NCI-H1694 (cell line): Measurements from ENCODE around the gene MRPL16.
"Not testable (repeated sequence)": the region's sequence is repeated elsewhere in the genome, so short reads cannot be mapped to it uniquely, and the experiment has no call there.

Source experiments
- DNase-seq: peaks from one replicate; lab custom pipeline; 2025; lab: John Stamatoyannopoulos, UW

MRPL16 gene

DNA sequence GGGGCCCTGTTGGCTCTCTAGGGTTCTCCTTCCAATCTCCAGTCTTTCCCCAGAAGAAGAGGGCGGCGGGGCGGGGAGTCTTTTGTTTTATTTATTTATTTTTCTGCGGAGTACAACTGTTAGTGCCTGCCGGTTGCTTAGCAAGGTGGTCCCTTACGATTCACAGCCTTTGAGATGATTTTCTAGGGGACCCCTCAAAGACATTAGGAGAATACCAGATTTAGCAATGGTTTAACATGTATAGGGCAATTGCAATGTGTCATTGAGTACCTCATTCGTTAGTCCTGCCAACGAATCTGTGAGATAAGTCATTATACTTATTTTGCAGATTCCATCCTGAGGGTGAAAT lies 307 bp upstream of the MRPL16 start:
- DNase-seq, result peak; percentile 40

DNA sequence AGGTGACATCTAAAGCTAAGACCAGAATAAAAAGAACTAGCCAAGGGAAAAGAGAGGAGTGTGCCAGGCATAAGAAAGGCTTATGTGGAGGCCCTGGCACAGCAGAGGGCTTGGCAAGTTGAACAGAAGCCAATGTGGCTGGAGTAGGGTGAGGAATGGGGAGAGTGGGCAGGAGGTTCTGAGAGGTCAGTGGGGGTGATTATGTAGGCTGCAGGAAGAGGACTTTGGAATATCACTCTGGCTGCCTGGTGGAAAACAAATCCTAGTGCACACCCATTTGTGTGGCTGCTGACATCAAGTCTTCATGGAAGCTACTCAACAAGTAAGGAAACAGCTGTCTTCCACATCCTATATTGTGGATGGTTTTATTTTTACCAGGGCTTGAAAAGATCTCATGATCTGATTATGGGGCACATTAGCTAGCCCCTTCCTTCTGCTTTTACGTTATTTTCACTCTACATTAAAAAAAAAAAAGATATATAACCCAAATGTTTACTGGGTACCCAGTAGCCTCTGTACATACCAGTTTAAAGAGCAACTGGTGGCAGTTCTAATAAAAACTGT lies 3.4 kb downstream of the MRPL16 start:
- DNase-seq, result no peak

DNA sequence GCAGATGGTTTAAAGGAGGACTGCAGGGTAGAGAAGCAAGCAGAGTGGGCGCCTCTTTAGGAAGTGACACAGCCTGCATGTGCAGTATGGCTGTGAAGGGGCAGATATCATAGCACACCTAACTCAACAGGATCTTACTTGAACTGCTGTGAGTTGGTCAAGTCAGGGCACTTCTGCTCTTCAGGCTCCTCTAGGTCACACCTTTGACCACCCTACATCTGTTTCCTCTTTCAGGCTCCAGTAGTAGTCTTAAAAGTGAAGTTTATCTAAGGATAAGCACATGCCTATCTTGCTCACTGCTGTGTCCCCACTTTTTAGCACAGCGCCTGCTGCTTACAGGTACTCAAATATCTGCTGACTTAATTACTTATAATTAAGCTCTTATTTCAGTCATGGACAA lies 6.5 kb downstream of the MRPL16 start:
- DNase-seq, result no peak

DNA sequence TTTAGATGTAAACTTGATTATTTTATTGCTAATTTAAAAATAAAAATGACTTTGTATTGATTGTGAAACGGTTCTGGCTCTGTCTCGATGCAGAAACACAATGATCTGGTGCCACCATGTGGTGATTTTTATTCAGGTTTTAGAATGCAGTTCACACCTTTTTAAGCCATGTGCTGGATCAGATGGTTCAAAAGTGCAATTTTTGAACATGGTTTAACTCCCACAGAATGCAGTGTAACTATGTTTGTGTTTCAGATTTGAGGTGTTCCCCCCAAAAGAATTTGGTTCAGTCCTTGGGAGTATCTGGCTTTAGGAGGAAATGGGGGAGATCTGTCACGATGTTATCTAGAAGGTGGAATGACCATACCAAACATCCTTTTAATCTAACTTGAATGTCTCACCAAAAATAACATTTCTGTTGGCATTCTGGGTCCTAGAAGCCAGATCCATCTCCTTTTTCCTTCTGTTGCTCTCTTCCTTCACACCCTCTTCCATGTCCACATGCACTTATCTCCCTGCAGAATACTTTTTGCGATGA lies 7.9 kb downstream of the MRPL16 start:
- peak; percentile 30 for DNase-seq

DNA sequence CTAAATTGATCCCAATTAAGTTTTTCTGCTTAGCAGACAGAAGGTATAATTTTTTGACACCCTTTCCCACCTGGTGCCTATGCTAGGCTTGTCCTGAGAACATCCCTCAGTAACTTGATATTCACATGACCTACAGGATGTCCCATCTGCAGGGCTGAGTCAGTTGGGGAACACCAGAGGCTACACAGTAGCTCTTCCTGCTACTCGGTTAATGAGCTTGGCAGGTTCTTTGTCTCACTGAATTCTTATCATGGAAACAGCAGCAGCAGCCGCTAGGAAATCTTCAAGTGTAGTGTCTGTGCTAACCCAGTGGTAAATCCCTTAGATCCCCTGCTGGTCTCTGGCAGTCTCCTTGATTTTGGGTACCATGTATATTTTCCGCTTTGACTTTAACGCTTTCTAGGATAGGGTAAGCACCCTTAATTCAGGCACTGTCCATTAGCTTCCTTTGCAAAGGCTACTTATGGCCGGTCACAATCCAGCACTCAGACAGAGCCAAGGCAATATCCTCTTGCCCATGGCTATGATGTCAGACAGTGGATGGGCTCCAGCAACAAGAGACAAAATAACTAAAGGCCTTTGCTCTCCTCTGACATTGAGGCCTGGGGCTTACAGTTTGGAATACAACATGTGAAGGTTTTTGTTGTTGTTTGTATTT lies 8.5 kb downstream of the MRPL16 start:
- DNase-seq, result no peak

DNA sequence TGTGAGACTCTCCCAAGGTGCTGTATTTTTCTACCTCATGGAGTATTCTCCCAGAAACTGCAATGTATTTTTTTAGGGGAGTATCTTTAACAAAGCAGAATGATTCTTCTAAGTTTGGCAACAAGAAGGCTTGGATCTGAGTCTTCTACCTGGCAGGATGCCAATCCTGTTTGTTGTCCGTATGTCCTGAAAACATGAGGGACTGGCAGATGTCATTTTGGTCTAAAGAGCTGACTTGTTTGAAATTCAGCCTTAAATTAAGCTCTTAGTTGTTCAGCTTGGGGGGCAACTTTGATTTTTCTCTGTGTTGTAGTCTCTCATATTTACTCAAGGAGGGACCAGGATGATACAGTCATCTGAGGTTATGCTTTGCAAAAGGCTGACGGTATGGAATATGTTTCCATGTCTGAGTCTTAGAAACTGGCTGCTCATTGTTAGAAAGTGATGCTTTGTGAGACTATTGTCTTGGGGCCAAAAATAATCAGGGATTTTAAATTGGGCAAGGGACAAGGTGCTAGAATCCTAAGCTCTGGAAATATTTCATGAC lies 9.3 kb downstream of the MRPL16 start:
- DNase-seq, result no peak

DNA sequence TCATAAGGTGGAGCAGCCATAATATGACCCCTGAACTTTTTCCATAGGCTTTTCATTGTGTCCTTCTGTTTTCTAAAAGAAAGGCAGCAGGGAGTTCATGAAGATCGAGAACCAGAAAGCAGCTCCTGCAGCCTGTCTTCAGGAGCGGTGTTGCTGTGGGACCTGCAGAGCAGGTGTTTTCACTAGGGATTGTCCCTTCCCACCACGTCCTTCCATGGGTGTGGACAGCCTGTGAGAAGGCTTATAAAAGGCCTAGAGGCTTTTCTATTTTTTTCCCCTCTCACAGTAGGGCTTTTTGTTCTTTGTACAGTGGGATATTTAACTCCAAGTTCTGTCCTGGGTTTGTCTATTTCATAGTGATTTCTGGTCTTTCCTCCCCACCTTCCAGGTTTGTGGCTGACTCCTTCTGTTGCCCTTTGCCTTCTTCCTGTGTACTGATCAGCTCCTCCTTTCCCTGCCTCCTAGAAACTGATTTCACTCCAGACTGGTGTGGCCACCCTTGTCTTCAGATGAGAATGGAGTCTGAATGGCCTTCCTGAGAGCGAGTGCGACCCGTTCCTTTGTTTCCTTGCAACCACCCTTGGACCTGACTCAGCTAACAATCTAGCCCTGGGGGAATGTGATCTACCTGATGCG lies 10.1 kb downstream of the MRPL16 start:
- DNase-seq, result no peak

DNA sequence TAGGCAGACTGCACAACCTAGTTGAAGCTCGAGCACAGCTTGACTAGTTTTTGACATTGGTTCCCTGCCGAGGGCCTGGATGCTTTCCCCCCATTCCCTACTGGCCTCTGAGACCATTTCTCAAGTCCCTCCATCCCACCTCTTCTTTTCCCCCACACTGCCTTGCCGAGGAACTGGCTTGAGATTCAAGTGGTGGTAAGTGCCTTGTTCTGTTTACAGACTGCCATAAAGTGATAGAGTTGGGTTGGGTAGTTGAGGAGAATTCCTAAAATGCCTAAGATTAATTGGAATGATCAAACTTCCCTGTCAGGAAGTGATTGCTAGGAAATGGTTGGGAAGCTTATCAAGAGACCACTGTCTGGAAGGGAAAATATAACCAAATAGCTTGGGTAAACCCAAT lies 16.2 kb downstream of the MRPL16 start:
- DNase-seq, result no peak

DNA sequence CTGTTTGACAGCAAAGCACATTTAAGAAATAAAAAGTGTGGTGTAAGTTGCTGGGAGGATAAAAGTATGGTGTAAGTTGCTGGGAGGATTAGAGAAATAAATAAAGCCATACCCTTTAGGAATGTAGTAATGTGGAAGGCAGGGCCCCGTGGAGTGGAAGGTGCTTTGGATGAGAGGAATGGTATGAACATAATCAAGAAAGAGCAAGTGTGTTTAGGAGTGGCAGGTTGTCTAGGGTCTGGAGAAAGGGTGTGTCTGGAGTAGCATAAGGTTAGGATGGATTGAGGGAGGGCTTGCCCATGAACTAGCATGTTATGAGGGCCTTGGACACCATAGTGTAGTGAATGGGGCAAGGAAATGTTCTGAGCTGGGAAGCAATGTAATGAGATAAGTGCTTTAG lies 18.1 kb downstream of the MRPL16 start:
- no peak for DNase-seq

DNA sequence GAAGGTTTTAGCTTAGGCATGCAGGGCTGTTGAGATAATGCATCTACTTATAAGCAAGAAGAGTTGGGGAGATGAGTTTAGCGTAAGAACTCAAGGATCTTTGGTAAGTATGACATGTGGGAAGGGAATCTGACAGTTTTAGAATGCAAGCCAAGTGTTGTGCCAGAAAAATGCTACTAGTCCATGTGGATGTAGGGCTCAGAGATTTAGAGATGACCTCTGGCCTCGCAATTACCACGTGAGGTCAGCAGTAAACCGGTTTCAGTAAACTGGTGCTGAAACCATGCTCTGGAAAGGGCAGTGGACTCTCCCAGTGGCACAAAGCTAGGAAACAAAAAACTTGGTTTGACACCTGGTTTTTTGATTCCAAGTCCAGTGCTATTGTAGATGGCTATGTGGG lies 18.9 kb downstream of the MRPL16 start:
- no peak for DNase-seq

DNA sequence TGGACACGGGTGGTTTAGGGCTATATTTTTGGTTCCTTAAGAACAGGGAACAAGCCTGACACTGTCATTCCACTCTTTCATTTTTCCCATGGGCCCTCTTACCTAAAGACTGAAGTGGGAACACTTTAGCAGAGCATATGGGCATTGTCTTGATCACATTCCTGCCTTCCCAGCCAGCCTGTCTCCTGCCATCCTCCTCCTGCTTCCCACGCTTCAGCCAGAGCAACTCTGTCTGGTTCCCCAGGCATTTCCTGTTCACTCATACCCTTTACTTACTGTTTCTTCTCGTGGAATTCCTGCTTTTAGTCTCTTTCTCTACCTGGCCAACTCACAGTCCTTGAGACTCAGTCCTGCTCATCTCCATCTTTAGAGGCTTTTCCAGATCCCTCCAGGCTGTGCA lies 22.8 kb downstream of the MRPL16 start:
- DNase-seq, result no peak

DNA sequence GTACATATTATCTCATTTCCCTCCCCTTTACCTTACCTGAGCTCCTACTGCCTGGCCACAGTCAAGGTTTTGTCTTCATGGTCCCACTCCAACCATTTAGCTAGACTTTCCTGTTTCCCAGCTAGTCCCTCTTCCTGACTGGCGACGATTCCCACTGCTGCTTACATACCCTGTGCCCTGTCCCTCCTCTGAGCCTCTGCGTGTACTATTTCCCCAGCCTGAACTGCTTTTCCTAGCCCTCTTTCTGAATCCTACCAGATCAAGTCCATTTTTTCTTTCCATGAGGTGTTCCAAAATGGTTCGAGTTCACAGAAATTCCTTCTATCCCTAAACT lies 23.4 kb downstream of the MRPL16 start:
- no peak for DNase-seq

DNA sequence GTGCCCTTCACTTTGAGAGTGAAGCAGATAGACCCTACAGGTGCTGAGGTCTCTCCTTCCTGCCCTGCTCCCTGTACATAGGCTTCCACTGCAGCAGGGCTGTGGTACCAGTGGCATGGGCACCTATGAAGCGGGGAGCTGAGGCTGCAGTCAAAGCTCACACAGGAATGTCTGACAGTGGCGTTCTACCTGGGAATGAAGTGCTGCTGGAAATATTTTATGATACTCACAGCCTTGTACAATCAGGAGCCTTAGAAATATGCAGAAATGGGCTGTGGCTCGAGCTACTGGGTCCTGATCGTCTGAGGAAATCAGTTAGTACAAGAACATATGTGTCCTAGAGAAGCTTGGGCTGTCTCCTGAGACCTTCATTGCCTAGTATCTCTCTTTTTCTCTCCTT lies 24.8 kb downstream of the MRPL16 start:
- no peak for DNase-seq

DNA sequence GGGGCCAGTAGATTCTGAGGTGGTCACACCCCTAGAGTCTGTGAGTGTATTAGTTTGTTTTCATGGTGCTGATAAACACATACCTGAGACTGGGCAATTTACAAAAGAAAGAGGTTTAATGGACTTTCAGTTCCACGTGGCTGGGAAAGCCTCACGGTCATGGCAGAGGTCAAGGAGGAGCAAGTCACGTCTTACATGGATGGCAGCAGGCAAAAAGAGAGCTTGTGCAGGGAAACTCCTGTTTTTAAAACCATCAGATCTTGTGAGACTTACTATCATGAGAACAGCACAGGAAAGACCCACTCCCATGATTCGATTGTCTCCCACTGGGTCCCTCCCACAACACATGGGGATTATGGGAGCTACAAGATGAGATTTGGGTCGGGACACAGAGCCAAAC lies 26.1 kb downstream of the MRPL16 start:
- not testable (repeated sequence) for DNase-seq

DNA sequence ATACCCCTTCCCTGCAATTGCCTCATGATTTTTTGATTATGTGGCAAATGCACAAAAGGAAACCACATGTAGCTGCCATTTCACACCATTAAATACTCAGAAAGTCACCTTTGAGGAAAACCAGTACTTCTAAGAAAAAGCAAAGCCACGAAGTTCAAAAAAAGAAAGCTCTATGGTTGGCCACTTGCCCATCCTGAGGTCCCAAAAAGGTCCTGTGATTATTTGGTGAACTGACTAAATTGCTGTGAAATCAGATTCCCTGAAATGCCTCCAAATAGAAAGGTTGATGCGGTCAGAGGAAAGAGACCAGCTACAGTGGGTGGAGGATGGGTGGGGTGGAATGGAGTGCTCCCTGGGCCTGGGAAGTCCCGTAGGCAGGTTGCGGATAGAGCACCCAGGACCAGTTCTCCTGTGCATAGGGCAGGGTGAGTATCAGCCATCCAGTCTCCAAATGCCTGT lies 26.9 kb downstream of the MRPL16 start:
- no peak for DNase-seq

DNA sequence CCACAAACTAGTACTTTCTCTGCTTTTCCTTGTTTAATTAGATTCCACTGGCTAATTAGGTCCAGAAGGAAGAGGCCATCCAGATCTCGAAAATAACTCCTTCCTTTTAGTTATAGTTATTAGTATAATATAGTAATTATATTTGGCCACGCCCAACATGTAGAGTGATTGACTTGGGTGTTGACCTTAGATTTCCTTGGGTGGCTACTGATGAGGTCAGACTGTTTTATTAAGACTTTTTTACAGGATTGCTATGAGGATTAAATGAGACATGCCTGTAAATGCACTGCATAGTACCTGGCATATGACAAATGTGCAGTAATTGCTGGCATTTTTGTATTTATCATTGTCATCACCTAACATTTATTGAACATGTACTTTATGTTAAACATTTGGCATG lies 28.5 kb downstream of the MRPL16 start:
- DNase-seq, result no peak

DNA sequence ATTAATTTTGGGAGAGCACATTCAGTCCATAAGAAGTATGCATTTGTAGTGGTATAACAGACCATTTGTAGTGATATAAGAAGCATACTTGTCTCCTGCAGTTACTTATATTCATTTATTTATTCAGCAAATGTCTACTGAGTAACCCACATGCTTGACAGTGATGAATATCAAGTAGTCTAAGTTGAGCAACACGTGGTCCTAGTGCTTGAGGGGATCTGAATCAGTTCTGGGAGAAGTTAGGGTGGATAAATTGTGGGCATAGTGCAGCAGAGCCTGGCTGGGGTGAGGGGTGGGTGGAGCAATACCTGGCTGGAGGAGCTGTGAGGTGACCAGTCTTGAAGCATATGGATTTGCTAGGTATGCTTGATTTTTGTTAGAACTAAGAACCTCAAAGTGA lies 31.1 kb downstream of the MRPL16 start:
- DNase-seq, result no peak

DNA sequence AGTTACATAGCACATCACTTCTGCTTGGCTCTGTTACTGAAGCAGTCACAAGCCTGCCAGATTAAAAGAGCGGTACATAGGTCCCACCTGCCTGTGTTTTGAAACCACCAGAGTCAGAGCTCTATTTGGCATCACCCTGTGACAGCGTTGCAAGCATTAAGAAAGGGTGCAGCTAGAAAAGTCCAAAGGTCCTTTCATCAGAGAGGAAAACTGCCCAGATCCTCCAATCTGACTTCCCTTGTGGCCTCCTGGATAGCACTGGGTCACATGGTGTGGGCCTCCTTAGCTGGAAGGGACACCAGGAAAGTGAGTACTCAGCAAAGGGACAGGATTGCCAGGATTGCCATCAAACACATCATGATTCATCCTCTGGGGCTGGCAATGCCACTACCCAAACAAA lies 32.5 kb downstream of the MRPL16 start:
- DNase-seq, result no peak

DNA sequence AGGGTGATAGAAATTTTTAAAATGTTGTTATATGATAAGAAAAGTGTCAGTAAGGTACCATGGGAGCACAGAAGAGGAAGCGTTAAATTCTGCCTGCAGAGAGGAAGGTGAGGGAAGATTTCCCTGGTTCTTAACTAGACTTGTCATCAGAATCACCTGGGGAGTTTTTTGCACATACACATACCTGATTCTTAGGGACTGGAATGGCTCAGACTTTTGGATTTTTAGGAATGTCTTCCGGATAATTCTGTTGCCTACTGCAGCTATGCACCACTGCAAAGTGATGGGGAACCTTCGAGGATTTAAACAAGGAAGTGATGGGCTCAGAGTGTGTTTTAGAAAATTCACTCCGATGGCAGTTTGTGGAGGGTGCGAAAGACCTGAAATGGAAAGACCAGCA lies 33.5 kb downstream of the MRPL16 start:
- DNase-seq, result no peak

DNA sequence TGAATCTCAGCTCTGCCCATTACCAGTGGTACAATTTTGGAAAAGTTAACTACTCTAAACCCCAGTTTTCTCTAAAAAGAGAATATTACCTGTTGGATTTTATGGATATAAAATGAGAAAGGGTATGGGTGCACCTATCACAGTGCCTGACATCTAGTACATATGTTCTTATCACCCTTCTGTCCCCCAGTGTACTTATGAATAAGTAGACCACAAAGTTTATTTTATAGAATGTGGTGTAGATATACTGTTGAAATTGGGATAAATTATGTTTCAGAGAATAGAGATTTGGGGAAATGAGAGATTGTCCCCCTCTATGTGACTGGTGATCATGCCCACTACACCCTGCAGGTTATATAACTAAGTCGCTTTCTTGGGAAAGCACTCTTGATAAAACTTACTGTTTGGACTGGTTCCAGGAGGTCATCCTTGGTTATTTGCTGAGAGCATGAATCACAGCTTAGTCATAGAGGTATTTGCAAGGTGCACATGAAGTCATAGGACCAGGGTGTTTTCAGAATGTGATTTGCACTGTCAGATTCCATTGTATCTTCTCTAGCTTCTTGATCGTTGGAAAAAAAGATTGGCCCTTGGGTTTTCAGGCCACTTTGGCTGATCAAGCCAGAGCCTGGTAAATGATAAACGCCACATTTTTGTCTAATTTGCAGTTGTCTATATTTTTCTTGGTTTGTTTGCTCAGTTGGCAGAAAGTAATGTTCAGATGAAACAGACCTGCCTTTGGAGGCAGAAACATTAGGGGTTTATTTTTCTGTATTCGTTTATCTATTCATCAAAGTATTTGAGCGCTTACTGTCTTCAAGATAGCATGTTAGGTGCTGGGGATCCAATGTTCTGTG lies 34.1 kb downstream of the MRPL16 start:
- DNase-seq, result no peak

DNA sequence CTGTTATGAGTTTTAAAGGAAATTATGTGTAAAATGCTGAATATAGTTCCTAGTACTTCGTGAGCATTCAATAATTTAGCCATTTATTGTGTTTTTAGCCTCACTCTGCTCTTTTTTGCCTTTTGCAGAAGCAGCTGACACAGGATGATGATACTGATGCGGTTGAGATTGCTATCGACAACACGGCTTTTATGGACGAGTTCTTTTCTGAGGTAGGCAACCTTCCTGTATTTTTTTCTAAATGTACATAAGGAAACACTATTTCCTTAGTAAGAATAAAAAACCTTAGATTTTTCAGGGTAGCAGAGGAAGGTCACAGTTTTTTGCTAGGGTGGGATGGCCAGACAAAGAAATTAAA lies 37.5 kb downstream of the MRPL16 start:
- no peak for DNase-seq

DNA sequence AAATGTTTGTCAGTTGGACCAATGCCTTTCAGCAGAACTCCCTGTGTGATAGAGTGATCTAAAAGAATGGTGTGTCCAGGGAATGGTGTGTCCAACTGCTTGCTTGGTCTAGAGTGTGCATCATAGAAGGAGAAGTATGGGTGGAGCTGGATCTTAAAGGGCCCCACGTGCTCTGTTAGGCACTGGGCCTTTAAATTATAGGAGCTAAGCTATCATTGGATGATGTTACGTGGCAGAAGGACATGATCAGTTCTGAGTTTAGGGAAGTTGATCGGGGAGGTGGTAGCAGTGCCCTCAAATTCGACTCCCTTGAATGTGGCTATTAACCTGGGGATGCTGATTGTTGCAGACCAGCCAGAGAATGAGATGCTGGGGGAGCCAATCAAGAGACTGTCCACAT lies 39.0 kb downstream of the MRPL16 start:
- no peak for DNase-seq

DNA sequence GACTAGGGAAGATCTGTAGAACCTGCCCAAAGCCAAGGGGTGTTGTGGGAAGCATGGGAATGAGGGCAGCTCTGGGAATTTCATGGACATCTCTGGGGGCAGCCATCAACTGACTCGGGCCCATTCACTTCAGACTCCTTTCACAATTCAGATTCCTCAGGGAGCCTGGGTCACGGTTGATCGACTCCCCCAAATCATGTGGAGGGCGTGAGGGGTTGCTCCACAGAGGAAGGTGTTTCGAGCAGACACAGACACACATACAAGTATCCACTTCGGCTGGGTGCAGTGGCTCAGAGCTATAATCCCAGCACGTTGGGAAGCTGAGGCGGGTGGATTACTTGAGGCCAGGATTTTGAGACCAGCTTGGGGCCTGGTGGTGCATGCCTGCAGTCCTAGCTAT lies 39.7 kb downstream of the MRPL16 start:
- no peak for DNase-seq
